Frontal cortex (tissue), 4 donors: ENCODE measurements around the gene GALNT8. TPM values are rescaled to one million over a fixed set of nuclear protein-coding genes. Genes with fewer than 3 reads are reported as not detected.
"Not testable (repeated sequence)": the region's sequence is repeated elsewhere in the genome, so short reads cannot be mapped to it uniquely, and the experiment has no call there.

Source experiments
- DNase-seq, 2 donors: peaks; one replicate each; pipeline ENCODE4 v3.0.0; 2012; ENCODE audit warnings: low spot score in 2 of 2
- FAIRE-seq: peaks from 2 replicates; lab custom pipeline; 2012; peaks lifted over from hg19 to GRCh38; lab: Jason Lieb, UNC
- total RNA-seq: library from RNA; depleted of rRNA; stranded (reverse); fragments of >200 nt; gene quantifications from one replicate; pipeline ENCODE4 v1.2.3, GENCODE V29; 2014
- donor health status: control.
- donor health status: control.
- donor health status: control.

The GALNT8 gene
- total RNA-seq, 1 donor from 2014 or later, result 57.5 TPM

- no peak for DNase-seq
- no peak for FAIRE-seq
Measured at GRCh38 chr12:4738541-4738940, 18.3 kb downstream of the GALNT8 start.

- FAIRE-seq (no peak), DNase-seq (no peak)
Measured at GRCh38 chr12:4742416-4742970, 22.3 kb downstream of the GALNT8 start.

GRCh38 chr12:4743046-4743445 lies 22.8 kb downstream of the GALNT8 start:
- no peak for DNase-seq

GRCh38 chr12:4744709-4745108 lies 24.5 kb downstream of the GALNT8 start:
- DNase-seq (no peak), FAIRE-seq (no peak)

More at GRCh38 chr12:4743046-4743445, 22.8 kb downstream of the GALNT8 start:
- no peak for FAIRE-seq

- FAIRE-seq (no peak), DNase-seq (no peak)
Measured at GRCh38 chr12:4745249-4745648, 25.0 kb downstream of the GALNT8 start.

GRCh38 chr12:4751654-4752053 lies 31.5 kb downstream of the GALNT8 start:
- FAIRE-seq, DNase-seq: not testable (repeated sequence)

GRCh38 chr12:4762773-4763172 lies 42.6 kb downstream of the GALNT8 start:
- FAIRE-seq (no peak), DNase-seq (no peak)

GRCh38 chr12:4763549-4763948 lies 43.3 kb downstream of the GALNT8 start:
- FAIRE-seq (no peak), DNase-seq (no peak)

GRCh38 chr12:4766445-4766844 lies 46.2 kb downstream of the GALNT8 start:
- FAIRE-seq, result no peak
- DNase-seq, result no peak

GRCh38 chr12:4767186-4767585 lies 47.0 kb downstream of the GALNT8 start:
- DNase-seq (no peak), FAIRE-seq (no peak)

GRCh38 chr12:4768341-4768740 lies 48.1 kb downstream of the GALNT8 start:
- no peak for DNase-seq

GRCh38 chr12:4769073-4769472 lies 48.9 kb downstream of the GALNT8 start:
- DNase-seq (no peak), FAIRE-seq (no peak)

More at GRCh38 chr12:4768341-4768740, 48.1 kb downstream of the GALNT8 start:
- peak; percentile 33 for FAIRE-seq

GRCh38 chr12:4771172-4771959 lies 51.2 kb downstream of the GALNT8 start:
- FAIRE-seq, result no peak
- DNase-seq, result no peak

GRCh38 chr12:4771960-4772566 lies 51.9 kb downstream of the GALNT8 start:
- no peak for FAIRE-seq
- DNase-seq, result no peak

- FAIRE-seq (no peak), DNase-seq (no peak)
Measured at GRCh38 chr12:4775936-4776335, 55.7 kb downstream of the GALNT8 start.

- DNase-seq (no peak), FAIRE-seq (no peak)
Measured at GRCh38 chr12:4779749-4780148, 59.5 kb downstream of the GALNT8 start.

- FAIRE-seq, result no peak
- DNase-seq, result peak in 1 of 2 donors; percentile 14
Measured at GRCh38 chr12:4780641-4781611, 60.7 kb downstream of the GALNT8 start.

GRCh38 chr12:4784404-4785054 lies 64.3 kb downstream of the GALNT8 start:
- no peak for FAIRE-seq
- DNase-seq, result no peak

GRCh38 chr12:4786795-4787194 lies 66.6 kb downstream of the GALNT8 start:
- no peak for FAIRE-seq
- no peak for DNase-seq
